Measurements from ENCODE around the gene BCDIN3D.
A peak's percentile ranks its signal among the peaks of the same experiment; 100 is the strongest.

BCDIN3D gene

DNA sequence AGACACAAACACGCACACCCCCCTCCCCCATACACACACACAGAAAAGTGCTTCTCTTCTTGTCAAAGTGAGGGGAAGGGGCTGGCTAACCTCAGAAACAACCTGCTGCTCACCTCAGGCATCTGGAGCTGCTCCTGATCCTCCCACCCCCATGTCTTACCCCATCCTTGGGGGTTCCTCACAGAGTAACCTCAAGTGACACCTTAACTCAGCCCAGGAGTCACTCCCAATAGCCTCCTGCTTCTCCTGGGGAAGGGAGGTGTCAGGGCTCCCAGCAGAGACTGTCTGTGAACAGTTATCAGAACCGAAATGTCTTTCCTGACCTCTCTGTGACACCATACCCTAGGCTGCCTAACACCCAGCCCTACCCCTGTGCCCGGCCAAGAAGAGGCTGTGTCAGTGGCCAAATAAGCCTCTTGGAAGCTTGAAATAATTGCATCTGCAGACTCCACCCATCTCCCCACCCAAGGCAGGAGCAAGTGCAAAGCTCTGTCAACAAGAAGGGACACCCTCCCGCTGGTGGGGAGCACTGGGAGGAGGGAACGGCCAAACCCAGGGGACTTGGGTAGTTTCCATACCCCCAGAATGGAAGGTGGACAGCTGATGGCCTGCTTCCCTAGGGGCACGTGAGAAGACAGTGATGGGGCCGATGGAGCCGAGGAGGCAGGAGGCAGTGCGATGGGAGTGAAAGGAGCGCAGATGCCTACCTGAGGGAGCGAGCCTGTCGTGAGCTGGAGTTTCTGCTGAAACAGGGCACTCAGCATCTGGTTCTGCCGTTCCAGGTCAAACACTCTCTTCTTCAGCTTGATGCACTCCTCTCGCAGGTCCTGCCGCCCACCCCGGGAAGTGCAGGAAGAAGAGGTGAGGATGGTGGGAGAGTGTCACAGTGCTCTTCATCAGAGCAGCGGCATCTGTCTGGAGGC lies 41.5 kb downstream of the BCDIN3D start:
- H3K36me3 ChIP-seq, result peaks cover 97% of the 10 kb centered on the region
- H3K4me3 ChIP-seq, result no peak overlapping the region
- H3K27me3 ChIP-seq, result no peaks in the 10 kb centered on the region
- peaks cover 7% of the 10 kb centered on the region; the same call in 1 of the 2 replicates for H4K20me1 ChIP-seq
- H3K9ac ChIP-seq, result peak overlapping the region; percentile 19; the same call in 1 of the 2 replicates
- peaks cover 31% of the 10 kb centered on the region for H3K4me1 ChIP-seq
- H3K27ac ChIP-seq, result no peak overlapping the region
- no peak overlapping the region for H3K4me2 ChIP-seq
- no peaks in the 10 kb centered on the region for H3K9me3 ChIP-seq
- TF ChIP-seq Cebpa-rat (IDR thresholded peaks at IDR 0.05), result no peak

DNA sequence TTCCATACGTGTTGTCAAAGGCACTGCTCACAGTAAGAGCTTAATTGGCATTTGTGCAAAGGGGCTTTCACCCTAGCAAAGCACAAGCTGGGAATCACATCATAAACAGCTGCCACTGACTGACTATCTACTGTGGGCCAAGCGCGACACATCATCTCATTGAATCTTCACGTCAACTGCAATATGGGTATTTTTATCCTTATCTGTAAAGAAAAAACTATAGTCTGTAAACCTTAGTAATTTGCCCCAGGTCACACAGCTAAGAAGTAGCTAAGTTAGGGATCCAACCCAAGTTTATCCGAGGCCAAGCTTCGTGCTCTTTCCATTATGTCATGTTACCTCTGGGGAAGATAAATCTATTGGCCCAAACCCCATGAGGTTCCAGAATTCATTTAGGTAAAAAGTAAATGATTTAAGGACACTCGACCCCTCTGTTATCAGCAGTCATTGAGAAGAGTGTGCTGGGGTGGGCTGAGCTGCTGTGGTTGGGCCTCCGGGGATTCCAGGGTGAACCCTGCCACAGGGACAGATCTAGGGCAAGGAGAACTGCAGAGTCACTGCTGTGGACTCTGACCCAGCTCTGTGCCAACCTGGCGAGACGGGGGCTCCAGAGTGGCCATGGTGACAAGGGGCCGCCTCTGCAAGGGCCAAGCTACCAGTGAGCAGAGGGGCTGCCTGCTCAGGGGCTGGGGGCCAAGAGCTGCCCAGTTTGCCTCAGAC lies 42.3 kb downstream of the BCDIN3D start:
- peak overlapping the region; percentile 19; the same call in 1 of the 2 replicates for H3K9ac ChIP-seq
- no peaks in the 10 kb centered on the region for H4K20me1 ChIP-seq
- peaks cover 31% of the 10 kb centered on the region for H3K4me1 ChIP-seq
- H3K27ac ChIP-seq, result no peak overlapping the region
- no peak for TF ChIP-seq Cebpa-rat (IDR thresholded peaks at IDR 0.05)
- no peak overlapping the region for H3K4me3 ChIP-seq
- H3K27me3 ChIP-seq, result no peaks in the 10 kb centered on the region
- H3K4me2 ChIP-seq, result no peak overlapping the region
- H3K36me3 ChIP-seq, result peaks cover 97% of the 10 kb centered on the region
- no peaks in the 10 kb centered on the region for H3K9me3 ChIP-seq

DNA sequence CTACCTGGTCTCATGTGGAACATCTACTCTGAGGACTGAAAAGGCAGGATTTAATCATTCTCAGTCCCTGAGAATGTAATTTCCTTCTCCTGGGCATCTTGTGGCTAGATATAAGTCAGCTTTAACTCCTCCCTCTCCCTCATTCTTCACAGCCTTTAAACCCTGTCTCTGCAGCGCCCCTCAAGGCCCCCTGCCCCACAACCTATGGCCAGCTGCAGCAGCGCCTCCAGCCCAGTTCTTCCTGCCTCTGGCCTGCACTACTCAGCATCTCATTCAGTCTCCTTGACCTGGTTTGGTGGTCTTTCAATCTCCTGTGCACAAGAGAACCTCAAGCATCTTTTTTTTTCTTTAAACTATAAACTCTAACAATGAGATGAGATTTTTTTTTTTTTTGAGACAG lies 44.0 kb downstream of the BCDIN3D start:
- no peak overlapping the region for H3K27ac ChIP-seq
- no peaks in the 10 kb centered on the region for H3K9me3 ChIP-seq
- H3K4me3 ChIP-seq, result no peak overlapping the region
- no peaks in the 10 kb centered on the region for H3K27me3 ChIP-seq
- H3K4me2 ChIP-seq, result no peak overlapping the region
- peaks cover 97% of the 10 kb centered on the region for H3K36me3 ChIP-seq
- H3K9ac ChIP-seq, result no peak overlapping the region; the same call in 1 of the 2 replicates
- no peaks in the 10 kb centered on the region for H4K20me1 ChIP-seq
- peaks cover 31% of the 10 kb centered on the region for H3K4me1 ChIP-seq
- TF ChIP-seq Cebpa-rat (IDR thresholded peaks at IDR 0.05), result no peak

DNA sequence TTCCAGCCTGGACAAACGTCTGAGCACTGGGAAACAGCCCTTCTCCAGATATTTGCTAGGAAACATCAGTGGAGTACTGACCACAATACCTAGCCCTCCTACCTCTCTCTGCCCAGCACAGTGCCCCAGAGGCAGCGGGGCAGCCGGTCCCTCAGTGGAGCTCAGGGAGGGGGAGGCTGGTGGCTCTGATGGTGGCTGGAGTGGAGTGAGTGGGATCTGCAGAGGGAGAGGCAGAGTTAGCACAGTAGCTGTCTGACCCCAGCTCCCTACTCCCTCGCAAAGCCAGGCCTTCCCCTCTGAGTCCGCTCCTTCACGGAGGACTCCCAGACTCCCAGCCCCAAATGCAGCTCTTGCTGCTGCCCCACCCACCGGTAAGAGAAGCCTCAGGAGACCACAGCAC lies 44.7 kb downstream of the BCDIN3D start:
- Histone ChIP-seq H3K9ac (peak overlapping the region; percentile 21; the same call in 1 of the 2 replicates), H3K27ac (no peak overlapping the region), H4K20me1 (no peaks in the 10 kb centered on the region), H3K9me3 (no peaks in the 10 kb centered on the region), H3K4me2 (no peak overlapping the region), H3K27me3 (no peaks in the 10 kb centered on the region), H3K36me3 (peaks cover 95% of the 10 kb centered on the region), H3K4me3 (no peak overlapping the region), H3K4me1 (peaks cover 25% of the 10 kb centered on the region)
- no peak for TF ChIP-seq Cebpa-rat (IDR thresholded peaks at IDR 0.05)

DNA sequence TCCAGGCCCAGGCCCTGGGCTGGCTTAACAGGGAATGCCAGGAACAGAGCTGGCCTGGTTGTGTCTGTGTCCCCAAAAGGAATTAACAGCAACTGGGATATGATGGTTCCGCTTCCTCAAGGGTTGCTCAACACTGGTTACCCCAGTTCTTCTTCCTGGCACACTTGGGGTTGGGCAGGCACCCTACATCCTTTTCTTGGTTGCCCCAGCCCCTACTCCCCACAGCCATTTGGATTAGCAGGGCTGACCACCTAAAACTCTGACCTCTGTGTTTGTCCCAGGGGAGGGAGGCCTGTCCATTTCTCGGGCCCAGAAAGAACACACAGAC lies 45.5 kb downstream of the BCDIN3D start:
- Histone ChIP-seq H3K9me3 (no peaks in the 10 kb centered on the region), H3K4me1 (peaks cover 18% of the 10 kb centered on the region), H3K27ac (no peak overlapping the region), H3K36me3 (peaks cover 89% of the 10 kb centered on the region), H3K4me3 (no peak overlapping the region), H3K4me2 (no peak overlapping the region), H4K20me1 (no peaks in the 10 kb centered on the region), H3K9ac (no peak overlapping the region), H3K27me3 (no peaks in the 10 kb centered on the region)
- no peak for TF ChIP-seq Cebpa-rat (IDR thresholded peaks at IDR 0.05)

DNA sequence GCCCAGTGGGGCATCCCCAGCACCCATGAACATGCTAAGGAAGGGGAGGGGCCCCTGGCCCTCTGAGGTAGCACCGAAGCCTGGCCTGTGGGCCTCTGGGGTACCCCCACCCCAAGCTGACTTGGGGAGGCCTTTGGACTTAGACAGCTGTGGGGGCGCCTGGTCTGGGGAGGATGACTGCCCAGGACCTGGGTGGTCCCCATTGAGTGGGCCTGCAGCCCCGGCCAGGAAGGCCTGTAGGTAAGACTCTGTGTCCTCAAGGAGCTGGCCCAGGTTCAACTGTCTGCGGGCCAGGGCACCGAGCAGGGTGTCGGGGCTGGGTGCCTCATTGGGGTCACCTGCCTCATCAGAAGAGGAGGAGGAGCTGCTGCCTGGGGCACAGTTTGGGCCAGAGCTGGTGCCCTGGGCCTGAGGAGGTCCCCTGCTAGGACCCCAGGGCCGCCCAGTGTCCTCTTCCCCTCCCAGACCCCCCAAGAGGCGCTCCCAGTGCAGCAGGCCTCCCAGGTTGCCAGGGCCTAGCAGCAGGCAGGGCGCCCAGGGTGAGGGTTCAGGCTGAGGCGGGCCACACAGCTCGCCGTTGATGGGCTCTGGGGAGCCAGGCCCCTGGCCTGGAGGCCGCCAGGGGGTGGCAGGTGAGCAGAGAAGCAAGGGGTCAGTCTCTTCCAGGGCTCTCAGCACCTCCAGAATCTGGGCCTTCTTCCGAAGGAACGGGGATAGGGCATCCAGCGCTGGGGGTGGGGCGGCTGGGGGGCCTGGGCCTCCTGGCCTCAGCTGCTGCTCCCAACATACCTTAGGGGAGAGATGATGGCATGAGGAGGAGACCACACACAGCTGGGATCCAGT lies 46.1 kb downstream of the BCDIN3D start:
- H3K27ac ChIP-seq, result no peak overlapping the region
- TF ChIP-seq Cebpa-rat (IDR thresholded peaks at IDR 0.05), result no peak
- peaks cover 89% of the 10 kb centered on the region for H3K36me3 ChIP-seq
- H3K9ac ChIP-seq, result no peak overlapping the region
- peaks cover 18% of the 10 kb centered on the region for H3K4me1 ChIP-seq
- H3K4me2 ChIP-seq, result no peak overlapping the region
- H3K9me3 ChIP-seq, result no peaks in the 10 kb centered on the region
- no peak overlapping the region for H3K4me3 ChIP-seq
- no peaks in the 10 kb centered on the region for H4K20me1 ChIP-seq
- H3K27me3 ChIP-seq, result no peaks in the 10 kb centered on the region

DNA sequence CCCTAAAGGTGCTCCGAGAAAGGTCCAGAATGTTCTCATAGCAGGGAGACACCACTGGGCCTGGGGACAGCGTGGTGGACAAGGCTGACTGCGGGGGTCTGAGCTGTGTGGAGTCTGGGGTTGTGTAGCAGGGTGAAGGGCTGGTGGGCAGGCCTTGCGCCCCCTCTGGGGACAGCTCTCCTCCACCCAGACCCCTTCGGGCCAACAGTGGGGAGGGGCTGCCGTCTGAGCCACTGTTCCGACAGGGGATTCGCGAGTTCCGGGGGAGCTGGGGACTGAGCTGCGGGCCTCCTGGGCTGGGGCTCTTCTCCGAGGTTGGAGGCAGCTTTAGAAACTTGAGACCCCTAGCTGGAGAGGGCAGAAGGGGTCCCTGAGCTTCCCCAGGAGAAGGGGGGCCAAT lies 46.8 kb downstream of the BCDIN3D start:
- Histone ChIP-seq H3K9me3 (no peaks in the 10 kb centered on the region), H3K4me2 (no peak overlapping the region), H4K20me1 (no peaks in the 10 kb centered on the region), H3K4me3 (no peak overlapping the region), H3K4me1 (peaks cover 14% of the 10 kb centered on the region), H3K36me3 (peaks cover 88% of the 10 kb centered on the region), H3K9ac (no peak overlapping the region), H3K27ac (no peak overlapping the region), H3K27me3 (no peaks in the 10 kb centered on the region)
- no peak for TF ChIP-seq Cebpa-rat (IDR thresholded peaks at IDR 0.05)

DNA sequence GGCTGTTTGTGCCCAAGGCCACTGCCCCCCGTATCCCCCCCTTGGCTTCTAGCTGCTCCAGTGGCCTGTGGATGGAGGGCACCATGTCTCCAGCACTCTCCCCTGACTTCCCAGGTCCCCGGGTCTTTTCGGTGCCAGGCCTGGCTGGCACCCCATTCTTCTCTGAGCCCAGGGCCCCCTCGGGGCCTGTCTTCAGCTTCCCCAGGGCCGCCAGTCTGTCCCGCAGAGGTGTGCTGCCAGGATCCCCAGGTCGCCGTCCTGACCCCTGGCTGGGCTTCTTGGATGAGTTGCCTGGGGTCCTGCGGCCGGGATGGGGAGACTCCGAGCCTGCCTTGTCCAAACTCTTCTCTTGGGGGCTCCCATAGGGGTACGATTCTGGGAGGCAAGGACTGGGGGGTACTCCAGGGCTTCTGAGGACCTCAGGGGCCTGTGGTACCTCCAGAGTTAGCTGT lies 47.2 kb downstream of the BCDIN3D start:
- peaks cover 9% of the 10 kb centered on the region for H3K4me1 ChIP-seq
- no peak overlapping the region for H3K4me2 ChIP-seq
- no peaks in the 10 kb centered on the region for H3K9me3 ChIP-seq
- no peaks in the 10 kb centered on the region for H4K20me1 ChIP-seq
- peaks cover 84% of the 10 kb centered on the region for H3K36me3 ChIP-seq
- no peak overlapping the region for H3K9ac ChIP-seq
- H3K27me3 ChIP-seq, result no peaks in the 10 kb centered on the region
- no peak overlapping the region for H3K27ac ChIP-seq
- TF ChIP-seq Cebpa-rat (IDR thresholded peaks at IDR 0.05), result no peak
- no peak overlapping the region for H3K4me3 ChIP-seq

DNA sequence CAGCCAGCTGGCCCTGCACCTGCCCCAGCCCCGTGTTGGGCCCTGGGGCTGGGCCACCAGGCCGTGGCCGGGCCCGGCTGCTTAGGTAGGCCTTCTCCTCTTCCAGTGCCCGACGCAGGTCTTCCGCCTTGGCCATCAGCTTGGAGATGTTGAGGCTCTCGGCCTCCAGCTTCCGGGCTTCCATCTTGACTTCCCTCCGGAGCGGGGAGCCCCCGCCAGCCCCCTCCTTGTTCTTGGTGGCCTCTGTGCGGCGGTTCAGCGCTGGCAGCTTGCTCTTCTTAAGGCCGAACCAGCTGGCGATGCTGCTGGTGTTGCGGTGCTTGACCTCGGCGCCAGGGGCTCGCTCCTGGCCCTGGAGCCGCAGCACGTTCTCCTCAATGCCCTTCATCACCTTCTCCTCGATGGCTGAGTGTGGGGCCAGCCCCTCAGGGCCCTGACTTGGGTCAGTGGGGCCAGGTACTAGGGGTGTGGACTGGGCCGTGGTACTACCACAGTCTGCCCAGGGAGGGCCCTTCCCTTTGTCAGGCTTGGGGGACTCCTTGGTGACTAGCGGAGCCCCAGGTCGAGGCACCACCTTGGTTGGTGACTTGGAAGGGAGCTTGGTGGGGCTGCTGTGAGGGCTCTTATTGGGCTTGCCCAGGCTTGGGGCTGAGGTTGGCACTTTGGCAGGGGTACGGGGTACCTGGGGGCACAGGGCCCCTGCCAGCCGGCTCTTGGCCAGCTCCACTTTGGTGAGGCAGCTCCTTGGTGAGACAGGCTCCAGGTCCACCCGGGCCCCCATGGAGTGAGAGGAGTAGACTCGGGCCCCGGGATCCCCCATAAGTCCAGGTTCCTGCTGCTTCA lies 47.9 kb downstream of the BCDIN3D start:
- no peak overlapping the region for H3K9ac ChIP-seq
- TF ChIP-seq Cebpa-rat (IDR thresholded peaks at IDR 0.05), result no peak
- H3K9me3 ChIP-seq, result no peaks in the 10 kb centered on the region
- no peak overlapping the region for H3K4me2 ChIP-seq
- peaks cover 77% of the 10 kb centered on the region for H3K36me3 ChIP-seq
- H3K4me1 ChIP-seq, result peaks cover 10% of the 10 kb centered on the region
- H4K20me1 ChIP-seq, result no peaks in the 10 kb centered on the region
- H3K27ac ChIP-seq, result no peak overlapping the region
- no peaks in the 10 kb centered on the region for H3K27me3 ChIP-seq
- no peak overlapping the region for H3K4me3 ChIP-seq
